GM21423 (cell line): ENCODE results near the gene SLC66A2.

Source experiments
- ATAC-seq: cut with Tn5 transposase; IDR thresholded peaks from one replicate; pipeline ENCODE4 v1.9.1; 2021; ENCODE audit warnings: mild to moderate bottlenecking, moderate library complexity; ENCODE audit not compliant: unreplicated experiment

SLC66A2 gene

GRCh38 chr18:79852561-79853302 lies 98.7 kb downstream of the SLC66A2 start:
- no peak for ATAC-seq
